Measurements from ENCODE around the gene PCSK5. TPM values are rescaled to one million over a fixed set of nuclear protein-coding genes. Genes with fewer than 3 reads are reported as not detected.

Gene PCSK5
- total and polyA plus RNA-seq, 2 donors (not counting 3 experiments of a cell fraction or from before 2014, with no cell fraction given) = 2.6 to 4.8 TPM

DNA sequence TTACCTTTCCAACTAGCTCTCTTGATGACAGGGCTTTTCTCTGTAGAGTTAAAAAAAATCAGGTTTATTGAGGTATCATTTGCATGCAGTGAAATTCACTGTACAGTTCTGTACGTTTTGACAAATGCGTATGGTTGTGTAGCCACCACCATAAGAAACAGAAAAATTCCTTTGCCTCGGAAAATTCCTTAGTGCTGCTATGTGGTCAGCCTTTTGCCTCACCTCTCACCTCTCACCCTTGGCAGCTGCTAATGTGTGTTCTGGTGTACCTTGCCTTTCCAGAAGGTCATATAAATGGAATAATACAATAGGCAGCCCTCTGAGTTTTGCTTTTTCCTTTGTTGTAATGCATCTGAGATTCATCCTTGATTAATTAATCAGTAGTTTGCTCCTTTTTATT is 28.4 kb downstream of the PCSK5 start:
- no TSS peak for BruUV-seq (replicated peaks)
- Histone ChIP-seq H4K20me1 (replicated peaks; ENCODE audit: control insufficient read depth, extremely low read depth, insufficient read depth, low read length) (no peaks in the 10 kb centered on the region), H3K27ac (ENCODE audit: insufficient read depth, low read depth, low read length) (no peak overlapping the region), H3K9ac (replicated peaks; ENCODE audit: extremely low read depth, insufficient read depth, low read length) (no peak overlapping the region), H2AFZ (ENCODE audit: low read depth, low read length) (no peak overlapping the region), H3K4me3 (replicated peaks in 1 of 3; ENCODE audit: insufficient read depth in 1 of 3, low read depth in 1 of 3, low read length in 3 of 3) (no peak overlapping the region), H3K36me3 (ENCODE audit: control insufficient read depth in 2 of 2, extremely low read depth in 1 of 2, insufficient read depth in 2 of 2, low read length in 2 of 2) (no peaks in the 10 kb centered on the region), H3K9me1 (replicated peaks; ENCODE audit: control insufficient read depth, extremely low read depth, insufficient read depth, low read length) (no peaks in the 10 kb centered on the region), H3K27me3 (ENCODE audit: control insufficient read depth in 2 of 2, insufficient read depth in 2 of 2, low read length in 2 of 2) (no peaks in the 10 kb centered on the region), H3K79me2 (ENCODE audit: control insufficient read depth, insufficient read depth, low read length) (no peaks in the 10 kb centered on the region), H3K9me3 (replicated peaks; ENCODE audit: control insufficient read depth, insufficient read depth, low read length) (no peaks in the 10 kb centered on the region), H3K4me1 (ENCODE audit: control insufficient read depth, extremely low read depth, insufficient read depth, low read length) (no peaks in the 10 kb centered on the region), H3K4me2 (ENCODE audit: insufficient read depth, low read length) (no peak overlapping the region)
- CTCF ChIA-PET = no interaction called here
- no peak for DNase-seq (ENCODE audit: low read depth, low spot score)
- TF ChIP-seq, protein P1, sequence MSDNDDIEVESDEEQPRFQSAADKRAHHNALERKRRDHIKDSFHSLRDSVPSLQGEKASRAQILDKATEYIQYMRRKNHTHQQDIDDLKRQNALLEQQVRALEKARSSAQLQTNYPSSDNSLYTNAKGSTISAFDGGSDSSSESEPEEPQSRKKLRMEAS (IDR thresholded peaks at IDR 0.05; ENCODE audit: insufficient read depth, insufficient read length) = no peak
- no peak for TF ChIP-seq JUN (IDR thresholded peaks at IDR 0.05; ENCODE audit: borderline replicate concordance, insufficient read depth, insufficient read length, low read depth)
- no peak for TF ChIP-seq POLR2AphosphoS5 (IDR thresholded peaks at IDR 0.05; ENCODE audit: insufficient read depth, low read depth, low read length)
- TF ChIP-seq EZH2 (IDR thresholded peaks at IDR 0.05; ENCODE audit: borderline replicate concordance, low read depth, low read length, severe bottlenecking) = no peak
- no peak for TF ChIP-seq POLR2A (IDR thresholded peaks at IDR 0.05; ENCODE audit: low read depth, low read length)
- TF ChIP-seq, protein P2, sequence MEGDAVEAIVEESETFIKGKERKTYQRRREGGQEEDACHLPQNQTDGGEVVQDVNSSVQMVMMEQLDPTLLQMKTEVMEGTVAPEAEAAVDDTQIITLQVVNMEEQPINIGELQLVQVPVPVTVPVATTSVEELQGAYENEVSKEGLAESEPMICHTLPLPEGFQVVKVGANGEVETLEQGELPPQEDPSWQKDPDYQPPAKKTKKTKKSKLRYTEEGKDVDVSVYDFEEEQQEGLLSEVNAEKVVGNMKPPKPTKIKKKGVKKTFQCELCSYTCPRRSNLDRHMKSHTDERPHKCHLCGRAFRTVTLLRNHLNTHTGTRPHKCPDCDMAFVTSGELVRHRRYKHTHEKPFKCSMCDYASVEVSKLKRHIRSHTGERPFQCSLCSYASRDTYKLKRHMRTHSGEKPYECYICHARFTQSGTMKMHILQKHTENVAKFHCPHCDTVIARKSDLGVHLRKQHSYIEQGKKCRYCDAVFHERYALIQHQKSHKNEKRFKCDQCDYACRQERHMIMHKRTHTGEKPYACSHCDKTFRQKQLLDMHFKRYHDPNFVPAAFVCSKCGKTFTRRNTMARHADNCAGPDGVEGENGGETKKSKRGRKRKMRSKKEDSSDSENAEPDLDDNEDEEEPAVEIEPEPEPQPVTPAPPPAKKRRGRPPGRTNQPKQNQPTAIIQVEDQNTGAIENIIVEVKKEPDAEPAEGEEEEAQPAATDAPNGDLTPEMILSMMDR (IDR thresholded peaks at IDR 0.05; ENCODE audit: extremely low read depth in 1 of 2, insufficient read depth in 1 of 2, low read depth in 1 of 2, low read length in 2 of 2) = no peak
- TF ChIP-seq GATA2 (IDR thresholded peaks at IDR 0.05; ENCODE audit: insufficient read depth, insufficient read length, low read depth, low read length) = no peak
- no peak for TF ChIP-seq FOS (IDR thresholded peaks at IDR 0.05; ENCODE audit: borderline replicate concordance, insufficient read depth, low read length)
- intact Hi-C loops (cut with micrococcal nuclease) (no loop called here), dilution Hi-C loops (cut with MboI; ENCODE audit: extremely low pct_ligation_motif_present, low sequenced_read_pairs) (no loop called here)
- FAIRE-seq = no peak
- POLR2A ChIA-PET = no interaction called here
